Nephron progenitor cell (in vitro differentiated cells): Measurements from ENCODE around the gene PIK3C3.

Experiments
- DNase-seq: peaks from one replicate; pipeline ENCODE4 v3.0.0; 2021
- H3K27ac Mint-ChIP-seq: 2 replicates; pipeline ENCODE4 v1.8.0; 2021; ENCODE audit warnings: mild to moderate bottlenecking, moderate library complexity, mixed read lengths
- H3K27me3 Mint-ChIP-seq: 2 replicates; pipeline ENCODE4 v1.8.0; 2021; ENCODE audit warnings: mild to moderate bottlenecking, low read depth, mixed read lengths; ENCODE audit not compliant: poor library complexity
- H3K36me3 Mint-ChIP-seq: 2 replicates; pipeline ENCODE4 v1.8.0; 2021; ENCODE audit warnings: low read depth, mixed read lengths
- H3K4me1 Mint-ChIP-seq: 2 replicates; pipeline ENCODE4 v1.8.0; 2021; ENCODE audit warnings: mixed read lengths
- H3K4me3 Mint-ChIP-seq: 2 replicates; pipeline ENCODE4 v1.8.0; 2021; ENCODE audit warnings: mild to moderate bottlenecking, moderate library complexity, mixed read lengths
- H3K9me3 Mint-ChIP-seq: 2 replicates; pipeline ENCODE4 v1.8.0; 2021; ENCODE audit warnings: mild to moderate bottlenecking, moderate library complexity, mixed read lengths
- CTCF ChIP-seq: fragments of 200-600 bp; sonication (generic); IDR thresholded peaks from 2 replicates; pipeline ENCODE4 v1.5.0; 2021; ENCODE audit warnings: antibody characterized with exemption

PIK3C3 gene

GRCh38 chr18:42067518-42067917, 112.5 kb downstream of the PIK3C3 start:
- no peak for TF ChIP-seq CTCF

GRCh38 chr18:42068030-42068429, 113.0 kb downstream of the PIK3C3 start:
- Mint-ChIP-seq H3K4me3 (no peak overlapping the region), H3K27ac (no peak overlapping the region), H3K27me3 (no peaks in the 10 kb centered on the region), H3K9me3 (no peaks in the 10 kb centered on the region), H3K4me1 (peaks cover 14% of the 10 kb centered on the region), H3K36me3 (peaks cover 72% of the 10 kb centered on the region)
- no peak for DNase-seq
- no peak for TF ChIP-seq CTCF

More at GRCh38 chr18:42067518-42067917, 112.5 kb downstream of the PIK3C3 start:
- Mint-ChIP-seq H3K9me3 (no peaks in the 10 kb centered on the region), H3K4me3 (no peak overlapping the region), H3K27me3 (no peaks in the 10 kb centered on the region), H3K4me1 (peaks cover 14% of the 10 kb centered on the region), H3K27ac (peak overlapping the region; percentile 36), H3K36me3 (peaks cover 71% of the 10 kb centered on the region)
- no peak for DNase-seq

- Mint-ChIP-seq H3K27ac (no peak overlapping the region), H3K9me3 (no peaks in the 10 kb centered on the region), H3K36me3 (peaks cover 82% of the 10 kb centered on the region), H3K4me1 (peaks cover 14% of the 10 kb centered on the region), H3K4me3 (no peak overlapping the region), H3K27me3 (no peaks in the 10 kb centered on the region)
- no peak for TF ChIP-seq CTCF
- DNase-seq, result no peak
Observed at GRCh38 chr18:42069036-42069435, 114.0 kb downstream of the PIK3C3 start.

- H3K36me3 Mint-ChIP-seq, result peaks cover 79% of the 10 kb centered on the region
Observed at GRCh38 chr18:42072407-42072806, 117.4 kb downstream of the PIK3C3 start.

GRCh38 chr18:42074704-42075103, 119.7 kb downstream of the PIK3C3 start:
- H3K27ac Mint-ChIP-seq, result no peak overlapping the region
- H3K9me3 Mint-ChIP-seq, result no peaks in the 10 kb centered on the region
- peaks cover 77% of the 10 kb centered on the region for H3K36me3 Mint-ChIP-seq
- H3K4me1 Mint-ChIP-seq, result no peaks in the 10 kb centered on the region
- no peak for TF ChIP-seq CTCF
- no peak overlapping the region for H3K4me3 Mint-ChIP-seq
- DNase-seq, result no peak
- H3K27me3 Mint-ChIP-seq, result no peaks in the 10 kb centered on the region

More at GRCh38 chr18:42072407-42072806, 117.4 kb downstream of the PIK3C3 start:
- Mint-ChIP-seq H3K4me1 (peaks cover 11% of the 10 kb centered on the region), H3K4me3 (no peak overlapping the region), H3K9me3 (no peaks in the 10 kb centered on the region), H3K27ac (no peak overlapping the region), H3K27me3 (no peaks in the 10 kb centered on the region)
- no peak for TF ChIP-seq CTCF
- no peak for DNase-seq

GRCh38 chr18:42078711-42079110, 123.7 kb downstream of the PIK3C3 start:
- Mint-ChIP-seq H3K36me3 (peaks cover 57% of the 10 kb centered on the region), H3K4me1 (peaks cover 4% of the 10 kb centered on the region), H3K27ac (no peak overlapping the region), H3K9me3 (no peaks in the 10 kb centered on the region), H3K27me3 (no peaks in the 10 kb centered on the region), H3K4me3 (no peak overlapping the region)
- no peak for TF ChIP-seq CTCF
- no peak for DNase-seq
